IMR-90 (cell line): ENCODE measurements around the gene SURF2. TPM values are rescaled to one million over a fixed set of nuclear protein-coding genes. Genes with fewer than 3 reads are reported as not detected.
"Not testable (repeated sequence)": the region's sequence is repeated elsewhere in the genome, so short reads cannot be mapped to it uniquely, and the experiment has no call there.

ENCODE experiments used
- ATAC-seq: fragments of 200-7000 bp; cut with Tn5 transposase; 2 replicates; pipeline ENCODE4 v1.9.1; 2020; ENCODE audit warnings: low read depth, mild to moderate bottlenecking, moderate library complexity
- BruUV-seq: library from RNA; stranded (reverse); fragments of 400-500 nt; replicated peaks from 2 replicates; lab custom pipeline; 2021; lab: Mats Ljungman, UMichigan
- CTCF ChIA-PET: fragments of 300-600 bp; formaldehyde crosslinking; extraction: SDS; loops from one replicate; lab custom pipeline; 2021; ENCODE audit warnings: antibody characterized with exemption; lab: Yijun Ruan, JAX
- POLR2A ChIA-PET: fragments of 300-600 bp; sonication (Branson Sonifier 250); formaldehyde crosslinking; loops from one replicate; lab custom pipeline; 2022; ENCODE audit warnings: antibody characterized with exemption; ENCODE audit not compliant: unreplicated experiment; lab: Charles Lee
- DNase-seq: peaks from one replicate; pipeline ENCODE4 v3.0.0; 2013
- H2AFZ ChIP-seq: replicated peaks from 2 replicates; pipeline ENCODE3; 2013; ENCODE audit warnings: low read length, mild to moderate bottlenecking; ENCODE audit not compliant: poor library complexity
- H2AK5ac ChIP-seq: 2 replicates; pipeline ENCODE4 v1.6.1; 2013; ENCODE audit warnings: low read depth, low read length, inconsistent platforms
- H2AK9ac ChIP-seq: replicated peaks from 2 replicates; pipeline ENCODE3; 2013; ENCODE audit warnings: mild to moderate bottlenecking, low read depth, low read length, moderate library complexity; ENCODE audit not compliant: poor library complexity
- H2BK120ac ChIP-seq: 2 replicates; pipeline ENCODE4 v1.6.1; 2013; ENCODE audit warnings: low read depth, low read length, inconsistent platforms
- H2BK15ac ChIP-seq: 3 replicates; pipeline ENCODE4 v1.6.1; 2013; ENCODE audit warnings: low read depth, low read length, inconsistent platforms
- H2BK20ac ChIP-seq: 2 replicates; pipeline ENCODE4 v1.6.1; 2013; ENCODE audit warnings: low read depth, mild to moderate bottlenecking, inconsistent platforms, low read length, moderate library complexity
- H2BK5ac ChIP-seq: 2 replicates; pipeline ENCODE4 v1.6.1; 2013; ENCODE audit warnings: mild to moderate bottlenecking, low read depth, low read length, inconsistent platforms; ENCODE audit not compliant: poor library complexity, severe bottlenecking
- H3K14ac ChIP-seq: replicated peaks from 2 replicates; pipeline ENCODE4 v1.6.1; 2013; ENCODE audit warnings: low read depth, low read length, inconsistent platforms
- H3K18ac ChIP-seq: 2 replicates; pipeline ENCODE4 v1.6.1; 2013; ENCODE audit warnings: low read depth, low read length, control low read depth
- H3K23ac ChIP-seq: 2 replicates; pipeline ENCODE4 v1.6.1; 2013; ENCODE audit warnings: low read depth, low read length, inconsistent platforms
- H3K27ac ChIP-seq: 2 replicates; pipeline ENCODE4 v1.5.1; 2013; ENCODE audit warnings: mild to moderate bottlenecking, control low read depth, low read length; ENCODE audit not compliant: insufficient read depth
- H3K27me3 ChIP-seq: 2 replicates; pipeline ENCODE4 v1.6.1; 2013; ENCODE audit warnings: low read length; ENCODE audit not compliant: control insufficient read depth, insufficient read depth
- H3K36me3 ChIP-seq: 2 replicates; pipeline ENCODE4 v1.6.1; 2013; ENCODE audit warnings: low read length, mixed read lengths; ENCODE audit not compliant: control insufficient read depth, insufficient read depth
- H3K4ac ChIP-seq: 2 replicates; pipeline ENCODE4 v1.6.1; 2013; ENCODE audit warnings: low read depth, low read length, inconsistent platforms
- H3K4me1 ChIP-seq: 2 replicates; pipeline ENCODE4 v1.6.1; 2013; ENCODE audit warnings: low read length, mixed read lengths; ENCODE audit not compliant: control insufficient read depth, insufficient read depth
- H3K4me2 ChIP-seq: 2 replicates; pipeline ENCODE4 v1.6.1; 2013; ENCODE audit warnings: low read depth, mild to moderate bottlenecking, control low read depth, low read length, moderate library complexity
- H3K4me3 ChIP-seq: 2 replicates; pipeline ENCODE4 v1.5.1; 2013; ENCODE audit warnings: low read depth, mild to moderate bottlenecking, control low read depth, low read length, moderate library complexity; ENCODE audit not compliant: insufficient read depth
- H3K56ac ChIP-seq: 2 replicates; pipeline ENCODE4 v1.6.1; 2013; ENCODE audit warnings: low read length, inconsistent platforms; ENCODE audit not compliant: insufficient read depth; ENCODE audit errors: extremely low read depth
- H3K79me1 ChIP-seq, 2 experiments: 2 replicates each; pipeline ENCODE4 v1.6.1; 2013; ENCODE audit warnings: low read length in 2 of 2, inconsistent platforms in 1 of 2, low read depth in 1 of 2
- H3K9ac ChIP-seq: 2 replicates; pipeline ENCODE4 v1.6.1; 2013; ENCODE audit warnings: low read depth, low read length, control low read depth
- H3K9me1 ChIP-seq: 2 replicates; pipeline ENCODE4 v1.6.1; 2013; ENCODE audit warnings: low read length, inconsistent platforms; ENCODE audit not compliant: insufficient read depth
- H3K9me3 ChIP-seq: 2 replicates; pipeline ENCODE4 v1.6.1; 2013; ENCODE audit warnings: low read length; ENCODE audit not compliant: control insufficient read depth, insufficient read depth
- H4K20me1 ChIP-seq: 2 replicates; pipeline ENCODE4 v1.6.1; 2013; ENCODE audit warnings: low read length, inconsistent platforms; ENCODE audit not compliant: insufficient read depth
- H4K5ac ChIP-seq: 2 replicates; pipeline ENCODE4 v1.6.1; 2013; ENCODE audit warnings: mild to moderate bottlenecking, low read depth, low read length, control low read depth
- H4K8ac ChIP-seq, 2 experiments: 2 replicates each; pipeline ENCODE4 v1.6.1; 2013; ENCODE audit warnings: low read depth in 2 of 2, low read length in 2 of 2, control low read depth in 1 of 2, inconsistent platforms in 1 of 2
- H4K91ac ChIP-seq: 2 replicates; pipeline ENCODE4 v1.6.1; 2013; ENCODE audit warnings: low read depth, low read length, inconsistent platforms; ENCODE audit not compliant: insufficient read depth
- WGBS, 2 experiments: methylation state at CpG; one replicate each; pipeline versions ENCODE4 v1.1.5 to v1.1.7; 2013; ENCODE audit warnings: missing lambda C conversion rate in 2 of 2; ENCODE audit not compliant: insufficient read length in 1 of 2; ENCODE audit errors: extremely low coverage in 2 of 2; 5-methylcytosine and 5-hydroxymethylcytosine counted together
- dilution Hi-C: fragments of 300-500 bp; cut with HindIII; formaldehyde crosslinking; loops from one replicate; pipeline ENCODE4 v1.14.3; 2018; ENCODE audit warnings: low sequenced_read_pairs; ENCODE audit not compliant: unreplicated experiment
- in situ Hi-C: fragments of 300-500 bp; cut with MboI; formaldehyde crosslinking; loops from 3 replicates; pipeline ENCODE4 v1.14.3; 2019; ENCODE audit warnings: low sequenced_read_pairs, inconsistent platforms, mixed read lengths
- intact Hi-C: fragments of 100-400 bp; cut with micrococcal nuclease; formaldehyde crosslinking; loops from 2 replicates; pipeline ENCODE4 v1.10.0; 2022
- polyA plus RNA-seq, 3 experiments: library from polyadenylated mRNA; depleted of rRNA; stranded (reverse); fragments of >200 nt; gene quantifications; 2 replicates each; pipeline ENCODE4 v1.2.3, GENCODE V29; 2012; ENCODE audit warnings: low replicate concordance in 1 of 3
- total RNA-seq: library from RNA; depleted of rRNA; stranded (reverse); fragments of >200 nt; gene quantifications from 2 replicates; pipeline ENCODE4 v1.2.3, GENCODE V29; 2012

Gene SURF2
- total and polyA plus RNA-seq, 2 of the 4 experiments (the other 2 are of a cell fraction) = 9.9 to 16.3 TPM

GRCh38 chr9:133392308-133392707, 36.0 kb downstream of the SURF2 start:
- H3K4me2 ChIP-seq, H2AK5ac ChIP-seq, H3K27ac ChIP-seq, H3K18ac ChIP-seq, H2BK5ac ChIP-seq, H3K9me1 ChIP-seq, H2AK9ac ChIP-seq, H3K23ac ChIP-seq, H3K4me3 ChIP-seq, ATAC-seq, H4K20me1 ChIP-seq, H3K36me3 ChIP-seq, H4K8ac ChIP-seq, H4K91ac ChIP-seq, H3K56ac ChIP-seq, H2AFZ ChIP-seq, in situ Hi-C loops, BruUV-seq, H3K79me1 ChIP-seq, H2BK120ac ChIP-seq, CTCF ChIA-PET, H3K4me1 ChIP-seq, H2BK15ac ChIP-seq, H4K5ac ChIP-seq, DNase-seq, H3K4ac ChIP-seq, H2BK20ac ChIP-seq, H3K14ac ChIP-seq, H3K9me3 ChIP-seq, H3K9ac ChIP-seq, dilution Hi-C loops, intact Hi-C loops: not testable (repeated sequence)
- H3K27me3 ChIP-seq = peaks cover 31% of the 10 kb centered on the region
- WGBS, 2 experiments = 96% methylated on average over 3 of the region's 3 CpGs; no CpG with 5 or more reads in 1 of the 2 experiments
- POLR2A ChIA-PET = interaction anchor here (0.7 kb wide), 1 partner anchor 9 kb away, joined by 8 read pairs; no protein-coding TSS in a partner anchor
